Choroid plexus epithelial cell (primary cell): ENCODE data around the gene LARGE1.
"Not testable (repeated sequence)": the region's sequence is repeated elsewhere in the genome, so short reads cannot be mapped to it uniquely, and the experiment has no call there.

Source experiments
- DNase-seq: peaks from one replicate; pipeline ENCODE4 v3.0.0-alpha.2; 2010; ENCODE audit warnings: low read depth
- H3K4me3 ChIP-seq: 2 replicates; pipeline ENCODE4 v1.5.1; 2011; ENCODE audit warnings: low read depth, mild to moderate bottlenecking, control low read depth, low read length, moderate library complexity
- TF ChIP-seq, protein P1 (sequence below): conservative IDR thresholded peaks from 2 replicates; pipeline ENCODE4 v1.5.1; 2011; ENCODE audit warnings: low read depth, mild to moderate bottlenecking, control low read depth, inconsistent platforms, low read length, moderate library complexity

LARGE1 gene

DNA sequence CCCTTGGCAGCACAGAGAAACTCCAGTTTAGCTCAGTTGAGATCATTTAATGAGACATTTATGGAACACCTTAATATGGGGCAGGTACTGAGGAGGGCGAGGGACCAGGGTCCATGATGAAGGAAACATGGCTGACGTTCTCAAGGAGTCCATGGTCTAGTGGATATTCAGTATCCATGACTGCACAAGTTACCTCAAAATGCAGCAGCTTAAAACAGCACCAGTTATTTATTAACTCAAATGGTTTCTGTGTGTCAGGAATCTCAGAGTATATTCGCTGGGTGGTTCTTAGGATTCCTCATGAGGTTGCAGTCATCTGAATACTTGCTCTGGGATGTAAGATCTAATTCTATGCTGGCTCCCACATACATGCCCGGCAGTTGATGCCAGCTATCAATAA is 346.8 kb downstream of the LARGE1 start:
- TF ChIP-seq, protein P1, sequence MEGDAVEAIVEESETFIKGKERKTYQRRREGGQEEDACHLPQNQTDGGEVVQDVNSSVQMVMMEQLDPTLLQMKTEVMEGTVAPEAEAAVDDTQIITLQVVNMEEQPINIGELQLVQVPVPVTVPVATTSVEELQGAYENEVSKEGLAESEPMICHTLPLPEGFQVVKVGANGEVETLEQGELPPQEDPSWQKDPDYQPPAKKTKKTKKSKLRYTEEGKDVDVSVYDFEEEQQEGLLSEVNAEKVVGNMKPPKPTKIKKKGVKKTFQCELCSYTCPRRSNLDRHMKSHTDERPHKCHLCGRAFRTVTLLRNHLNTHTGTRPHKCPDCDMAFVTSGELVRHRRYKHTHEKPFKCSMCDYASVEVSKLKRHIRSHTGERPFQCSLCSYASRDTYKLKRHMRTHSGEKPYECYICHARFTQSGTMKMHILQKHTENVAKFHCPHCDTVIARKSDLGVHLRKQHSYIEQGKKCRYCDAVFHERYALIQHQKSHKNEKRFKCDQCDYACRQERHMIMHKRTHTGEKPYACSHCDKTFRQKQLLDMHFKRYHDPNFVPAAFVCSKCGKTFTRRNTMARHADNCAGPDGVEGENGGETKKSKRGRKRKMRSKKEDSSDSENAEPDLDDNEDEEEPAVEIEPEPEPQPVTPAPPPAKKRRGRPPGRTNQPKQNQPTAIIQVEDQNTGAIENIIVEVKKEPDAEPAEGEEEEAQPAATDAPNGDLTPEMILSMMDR, result no peak
- no peak for DNase-seq
- H3K4me3 ChIP-seq, result no peak overlapping the region

GRCh38 chr22:33572086-33572485 is 348.2 kb downstream of the LARGE1 start:
- TF ChIP-seq, protein P1, result no peak
- DNase-seq, result no peak
- no peak overlapping the region for H3K4me3 ChIP-seq

GRCh38 chr22:33570110-33570509 is 350.2 kb downstream of the LARGE1 start:
- TF ChIP-seq, protein P1, result no peak
- no peak overlapping the region for H3K4me3 ChIP-seq
- DNase-seq, result no peak

DNA sequence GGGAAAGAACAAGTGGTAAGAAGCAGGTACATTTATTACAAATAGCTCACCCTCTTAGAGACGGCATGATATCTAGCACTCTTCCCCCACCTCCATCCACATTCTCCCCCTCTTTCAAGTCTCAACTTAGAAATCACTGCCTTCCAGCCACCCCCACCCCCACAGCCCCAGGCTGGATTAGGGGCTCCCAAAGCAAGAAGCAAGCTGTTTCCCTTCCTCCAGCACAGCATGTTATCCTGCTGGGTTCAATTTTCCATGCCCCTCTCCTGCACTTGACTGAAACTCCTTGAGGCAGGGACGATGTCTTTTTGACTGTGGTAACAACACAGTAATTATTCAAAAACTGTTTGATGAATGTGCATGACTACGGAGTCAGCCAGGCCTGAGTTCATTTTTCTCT is 350.7 kb downstream of the LARGE1 start:
- TF ChIP-seq, protein P1, result no peak
- no peak overlapping the region for H3K4me3 ChIP-seq
- DNase-seq, result no peak

GRCh38 chr22:33569018-33569417 is 351.3 kb downstream of the LARGE1 start:
- peak; percentile 11 for DNase-seq
- H3K4me3 ChIP-seq, result no peak overlapping the region

GRCh38 chr22:33566495-33566894 is 353.8 kb downstream of the LARGE1 start:
- not testable (repeated sequence) for H3K4me3 ChIP-seq, DNase-seq

More at GRCh38 chr22:33569018-33569417, 351.3 kb downstream of the LARGE1 start:
- TF ChIP-seq, protein P1, result no peak

DNA sequence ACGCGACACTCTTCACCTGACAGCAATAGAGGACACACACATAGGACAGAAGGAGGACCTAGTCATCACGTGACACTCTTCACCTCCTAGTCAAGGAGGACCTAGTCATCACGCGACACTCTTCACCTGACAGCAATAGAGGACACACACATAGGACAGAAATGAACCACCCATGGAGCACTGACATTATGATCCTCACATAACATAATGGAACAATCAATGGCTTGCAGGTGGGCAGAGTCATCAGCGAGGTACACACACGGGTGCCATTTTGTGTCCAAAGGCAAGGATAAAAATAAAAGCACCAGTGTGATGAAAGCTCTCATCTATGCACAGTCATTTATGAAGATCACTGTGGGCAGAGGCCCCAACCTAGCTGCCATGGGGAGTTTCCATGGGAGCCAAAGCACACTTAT is 354.7 kb downstream of the LARGE1 start:
- TF ChIP-seq, protein P1, result no peak
- no peak for DNase-seq
- no peak overlapping the region for H3K4me3 ChIP-seq

GRCh38 chr22:33564683-33565082 is 355.6 kb downstream of the LARGE1 start:
- TF ChIP-seq, protein P1, result no peak

More at GRCh38 chr22:33564683-33565082, 355.6 kb downstream of the LARGE1 start:
- no peak overlapping the region for H3K4me3 ChIP-seq
- DNase-seq, result no peak
